ENCODE measurements around the gene RAB38.

RAB38 gene

GRCh38 chr11:88158081-88158480 lies 17.2 kb downstream of the RAB38 start:
- Mint-ChIP-seq H3K4me3 (no peak overlapping the region), H3K4me1 (ENCODE audit: low read depth in 2 of 2) (no peaks in the 10 kb centered on the region), H3K27ac (no peak overlapping the region), H3K36me3 (ENCODE audit: insufficient read depth) (no peaks in the 10 kb centered on the region), H3K27me3 (peaks cover 0 to 13% of the 10 kb centered on the region in 2 donors), H3K9me3 (peaks cover 0 to 3% of the 10 kb centered on the region in 2 donors)
- ATAC-seq (replicated peaks) (no peak), DNase-seq (no peak)

- no peak overlapping the region for H3K27ac Mint-ChIP-seq
- H3K4me3 Mint-ChIP-seq: no peak overlapping the region
- ATAC-seq (replicated peaks): no peak
- DNase-seq: no peak
- peaks cover 0 to 3% of the 10 kb centered on the region in 2 donors for H3K9me3 Mint-ChIP-seq
- peaks cover 0 to 14% of the 10 kb centered on the region in 2 donors for H3K27me3 Mint-ChIP-seq
- no peaks in the 10 kb centered on the region for H3K36me3 Mint-ChIP-seq (ENCODE audit: insufficient read depth)
- H3K4me1 Mint-ChIP-seq (ENCODE audit: low read depth in 2 of 2): no peaks in the 10 kb centered on the region
These were observed 17.9 kb downstream of the RAB38 start for GRCh38 chr11:88157370-88157769.

GRCh38 chr11:88152381-88152780 lies 22.9 kb downstream of the RAB38 start:
- H3K9me3 Mint-ChIP-seq: peaks cover 0 to 3% of the 10 kb centered on the region in 2 donors
- DNase-seq (no peak), ATAC-seq (replicated peaks) (no peak)
- H3K4me1 Mint-ChIP-seq (ENCODE audit: low read depth in 2 of 2): no peaks in the 10 kb centered on the region
- H3K4me3 Mint-ChIP-seq: no peak overlapping the region
- no peak overlapping the region for H3K27ac Mint-ChIP-seq
- H3K27me3 Mint-ChIP-seq: peaks cover 0 to 14% of the 10 kb centered on the region in 2 donors
- no peaks in the 10 kb centered on the region for H3K36me3 Mint-ChIP-seq (ENCODE audit: insufficient read depth)

- DNase-seq (no peak), ATAC-seq (replicated peaks) (no peak)
- Mint-ChIP-seq H3K36me3 (ENCODE audit: insufficient read depth) (no peaks in the 10 kb centered on the region), H3K4me3 (no peak overlapping the region), H3K9me3 (peaks cover 0 to 3% of the 10 kb centered on the region in 2 donors), H3K27ac (no peak overlapping the region), H3K4me1 (ENCODE audit: low read depth in 2 of 2) (no peaks in the 10 kb centered on the region), H3K27me3 (peaks cover 0 to 14% of the 10 kb centered on the region in 2 donors)
These were observed 23.5 kb downstream of the RAB38 start for GRCh38 chr11:88151709-88152265.

GRCh38 chr11:88146106-88146505 lies 29.1 kb downstream of the RAB38 start:
- no peaks in the 10 kb centered on the region for H3K36me3 Mint-ChIP-seq (ENCODE audit: insufficient read depth)
- H3K9me3 Mint-ChIP-seq: no peaks in the 10 kb centered on the region
- no peaks in the 10 kb centered on the region for H3K27me3 Mint-ChIP-seq
- no peaks in the 10 kb centered on the region for H3K4me1 Mint-ChIP-seq (ENCODE audit: low read depth in 2 of 2)
- H3K4me3 Mint-ChIP-seq: no peak overlapping the region
- DNase-seq: no peak
- ATAC-seq (replicated peaks): no peak
- H3K27ac Mint-ChIP-seq: no peak overlapping the region

- H3K36me3 Mint-ChIP-seq (ENCODE audit: insufficient read depth): no peaks in the 10 kb centered on the region
- no peaks in the 10 kb centered on the region for H3K27me3 Mint-ChIP-seq
- H3K9me3 Mint-ChIP-seq: no peaks in the 10 kb centered on the region
- DNase-seq (no peak), ATAC-seq (replicated peaks) (no peak)
- H3K27ac Mint-ChIP-seq: no peak overlapping the region
- no peaks in the 10 kb centered on the region for H3K4me1 Mint-ChIP-seq (ENCODE audit: low read depth in 2 of 2)
- H3K4me3 Mint-ChIP-seq: no peak overlapping the region
These were observed 35.4 kb downstream of the RAB38 start for GRCh38 chr11:88139865-88140264.

- H3K9me3 Mint-ChIP-seq: peaks cover 0 to 5% of the 10 kb centered on the region in 2 donors
- H3K4me1 Mint-ChIP-seq (ENCODE audit: low read depth in 2 of 2): no peaks in the 10 kb centered on the region
- no peak overlapping the region for H3K27ac Mint-ChIP-seq
- H3K36me3 Mint-ChIP-seq (ENCODE audit: insufficient read depth): no peaks in the 10 kb centered on the region
- DNase-seq (no peak), ATAC-seq (replicated peaks) (peak; percentile 31)
- H3K27me3 Mint-ChIP-seq: no peaks in the 10 kb centered on the region
- H3K4me3 Mint-ChIP-seq: no peak overlapping the region
These were observed 43.3 kb downstream of the RAB38 start for GRCh38 chr11:88131764-88132470.

GRCh38 chr11:88122956-88123355 lies 52.3 kb downstream of the RAB38 start:
- Mint-ChIP-seq H3K27ac (no peak overlapping the region), H3K9me3 (no peaks in the 10 kb centered on the region), H3K36me3 (ENCODE audit: insufficient read depth) (no peaks in the 10 kb centered on the region), H3K4me3 (no peak overlapping the region), H3K27me3 (no peaks in the 10 kb centered on the region), H3K4me1 (ENCODE audit: low read depth in 2 of 2) (no peaks in the 10 kb centered on the region)
- DNase-seq (no peak), ATAC-seq (replicated peaks) (no peak)

GRCh38 chr11:88119561-88119960 lies 55.7 kb downstream of the RAB38 start:
- H3K36me3 Mint-ChIP-seq (ENCODE audit: insufficient read depth): no peaks in the 10 kb centered on the region
- no peaks in the 10 kb centered on the region for H3K27me3 Mint-ChIP-seq
- H3K4me3 Mint-ChIP-seq: no peak overlapping the region
- ATAC-seq (replicated peaks) (no peak), DNase-seq (no peak)
- H3K9me3 Mint-ChIP-seq: no peaks in the 10 kb centered on the region
- no peak overlapping the region for H3K27ac Mint-ChIP-seq
- no peaks in the 10 kb centered on the region for H3K4me1 Mint-ChIP-seq (ENCODE audit: low read depth in 2 of 2)

GRCh38 chr11:88117281-88117858 lies 57.9 kb downstream of the RAB38 start:
- Mint-ChIP-seq H3K27me3 (no peaks in the 10 kb centered on the region), H3K36me3 (ENCODE audit: insufficient read depth) (no peaks in the 10 kb centered on the region), H3K4me3 (no peak overlapping the region), H3K27ac (no peak overlapping the region), H3K9me3 (no peaks in the 10 kb centered on the region), H3K4me1 (ENCODE audit: low read depth in 2 of 2) (no peaks in the 10 kb centered on the region)
- no peak for ATAC-seq (replicated peaks)
- no peak for DNase-seq

GRCh38 chr11:88115828-88116755 lies 59.2 kb downstream of the RAB38 start:
- H3K4me1 Mint-ChIP-seq (ENCODE audit: low read depth in 2 of 2): no peaks in the 10 kb centered on the region
- H3K4me3 Mint-ChIP-seq: no peak overlapping the region
- ATAC-seq (replicated peaks): no peak
- H3K36me3 Mint-ChIP-seq (ENCODE audit: insufficient read depth): no peaks in the 10 kb centered on the region
- H3K9me3 Mint-ChIP-seq: no peaks in the 10 kb centered on the region
- no peaks in the 10 kb centered on the region for H3K27me3 Mint-ChIP-seq
- no peak overlapping the region for H3K27ac Mint-ChIP-seq
- no peak for DNase-seq

GRCh38 chr11:88114486-88115045 lies 60.7 kb downstream of the RAB38 start:
- DNase-seq (no peak), ATAC-seq (replicated peaks) (no peak)
- H3K36me3 Mint-ChIP-seq (ENCODE audit: insufficient read depth): no peaks in the 10 kb centered on the region
- H3K4me3 Mint-ChIP-seq: no peak overlapping the region
- no peak overlapping the region for H3K27ac Mint-ChIP-seq
- peaks cover 0 to 2% of the 10 kb centered on the region in 2 donors for H3K27me3 Mint-ChIP-seq
- no peaks in the 10 kb centered on the region for H3K9me3 Mint-ChIP-seq
- H3K4me1 Mint-ChIP-seq (ENCODE audit: low read depth in 2 of 2): no peaks in the 10 kb centered on the region

GRCh38 chr11:88106666-88107065 lies 68.6 kb downstream of the RAB38 start:
- DNase-seq (no peak), ATAC-seq (replicated peaks) (no peak)

More at GRCh38 chr11:88106666-88107065, 68.6 kb downstream of the RAB38 start:
- H3K27ac Mint-ChIP-seq: no peak overlapping the region
- H3K9me3 Mint-ChIP-seq: no peaks in the 10 kb centered on the region
- H3K27me3 Mint-ChIP-seq: peaks cover 0 to 30% of the 10 kb centered on the region in 2 donors
- no peaks in the 10 kb centered on the region for H3K36me3 Mint-ChIP-seq (ENCODE audit: insufficient read depth)
- H3K4me3 Mint-ChIP-seq: no peak overlapping the region
- H3K4me1 Mint-ChIP-seq (ENCODE audit: low read depth in 2 of 2): peaks cover 0 to 3% of the 10 kb centered on the region in 2 donors

Measured in effector memory CD8-positive, alpha-beta T cell (primary cell).